HEK293T (cell line): Measurements from ENCODE around the gene PRKCA.

ENCODE experiments used
- ARNT ChIP-seq: fragments of 450-650 bp; IDR thresholded peaks from 2 replicates; pipeline ENCODE4 v1.6.1; 2017; ENCODE audit warnings: mild to moderate bottlenecking
- CTBP1 ChIP-seq: fragments of 450-650 bp; IDR thresholded peaks from 2 replicates; pipeline ENCODE4 v1.6.1; 2016; ENCODE audit warnings: borderline replicate concordance
- ELF4 ChIP-seq: fragments of 450-650 bp; IDR thresholded peaks from 2 replicates; pipeline ENCODE4 v1.6.1; 2017; ENCODE audit warnings: antibody characterized with exemption
- FOXA1 ChIP-seq: fragments of 450-650 bp; IDR thresholded peaks from 2 replicates; pipeline ENCODE4 v1.6.1; 2016; ENCODE audit warnings: mild to moderate bottlenecking
- FOXK2 ChIP-seq: fragments of 450-650 bp; IDR thresholded peaks from 2 replicates; pipeline ENCODE4 v1.6.1; 2016; ENCODE audit warnings: mild to moderate bottlenecking
- FOXM1 ChIP-seq: fragments of 450-650 bp; IDR thresholded peaks from 2 replicates; pipeline ENCODE4 v1.6.1; 2017; ENCODE audit warnings: mild to moderate bottlenecking, borderline replicate concordance
- HDGF ChIP-seq: fragments of 450-650 bp; IDR thresholded peaks from 2 replicates; pipeline ENCODE4 v1.6.1; 2017; ENCODE audit warnings: antibody characterized with exemption, borderline replicate concordance
- L3MBTL2 ChIP-seq: fragments of 450-650 bp; conservative IDR thresholded peaks from 2 replicates; pipeline ENCODE4 v1.6.1; 2016; ENCODE audit warnings: mild to moderate bottlenecking
- LEF1 ChIP-seq: fragments of 450-650 bp; IDR thresholded peaks from 2 replicates; pipeline ENCODE4 v1.6.1; 2017; ENCODE audit warnings: mild to moderate bottlenecking, borderline replicate concordance
- NFRKB ChIP-seq: fragments of 450-650 bp; IDR thresholded peaks from 2 replicates; pipeline ENCODE4 v1.6.1; 2016; ENCODE audit warnings: mild to moderate bottlenecking, moderate library complexity
- SP1 ChIP-seq: fragments of 450-650 bp; IDR thresholded peaks from 2 replicates; pipeline ENCODE4 v1.6.1; 2017
- SUZ12 ChIP-seq: fragments of 450-650 bp; IDR thresholded peaks from 2 replicates; pipeline ENCODE4 v1.6.1; 2016; ENCODE audit warnings: mild to moderate bottlenecking
- TARDBP ChIP-seq: fragments of 450-650 bp; IDR thresholded peaks from 2 replicates; pipeline ENCODE4 v1.6.1; 2016

DNA sequence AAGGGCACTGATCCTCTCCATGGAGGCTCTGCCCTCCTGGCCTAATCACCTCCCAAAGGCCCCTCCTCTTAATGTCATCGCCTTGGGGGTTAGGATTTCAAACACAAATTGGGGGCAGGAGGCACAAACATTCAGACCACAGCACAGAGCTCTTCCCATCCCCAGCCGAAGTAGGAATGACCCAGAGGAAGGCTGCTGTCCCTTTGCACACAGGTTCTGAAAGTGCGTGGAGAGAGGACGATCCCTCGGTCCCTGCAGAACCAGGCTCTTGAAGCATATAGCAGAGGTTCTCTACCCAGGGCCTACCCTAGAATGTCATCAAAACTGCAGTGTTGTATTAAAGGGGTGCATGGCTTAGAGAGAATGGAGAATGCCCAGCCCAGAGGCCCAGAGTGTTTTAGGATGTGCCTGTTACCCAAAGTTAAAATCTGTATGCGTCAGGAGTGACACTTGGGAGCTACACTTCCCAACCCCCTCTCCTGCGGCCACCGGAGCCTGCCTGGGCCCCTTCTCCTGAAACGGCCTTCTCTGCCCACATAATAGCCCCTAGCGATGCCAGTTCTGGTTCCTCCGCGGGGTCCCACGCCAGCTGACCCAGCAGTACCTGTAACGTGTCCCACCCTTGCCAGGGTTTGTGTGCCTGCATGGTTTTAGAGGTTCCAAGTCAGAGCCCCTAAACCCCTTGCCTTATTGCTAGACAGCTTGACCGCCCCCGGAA lies 373.0 kb downstream of the PRKCA start:
- TF ChIP-seq FOXM1 (no peak), NFRKB (no peak), LEF1 (no peak), ELF4 (no peak), SP1 (no peak), SUZ12 (no peak), FOXA1 (no peak), ARNT (no peak), CTBP1 (no peak), TARDBP (no peak), FOXK2 (no peak), HDGF (no peak), L3MBTL2 (no peak)
